Measurements from ENCODE around the gene SUCLA2. TPM values are rescaled to one million over a fixed set of nuclear protein-coding genes. Genes with fewer than 3 reads are reported as not detected.
A peak's percentile ranks its signal among the peaks of the same experiment; 100 is the strongest.

The SUCLA2 gene
- total and polyA plus RNA-seq, 2 experiments from 2014 or later, result 56.0 to 84.2 TPM

DNA sequence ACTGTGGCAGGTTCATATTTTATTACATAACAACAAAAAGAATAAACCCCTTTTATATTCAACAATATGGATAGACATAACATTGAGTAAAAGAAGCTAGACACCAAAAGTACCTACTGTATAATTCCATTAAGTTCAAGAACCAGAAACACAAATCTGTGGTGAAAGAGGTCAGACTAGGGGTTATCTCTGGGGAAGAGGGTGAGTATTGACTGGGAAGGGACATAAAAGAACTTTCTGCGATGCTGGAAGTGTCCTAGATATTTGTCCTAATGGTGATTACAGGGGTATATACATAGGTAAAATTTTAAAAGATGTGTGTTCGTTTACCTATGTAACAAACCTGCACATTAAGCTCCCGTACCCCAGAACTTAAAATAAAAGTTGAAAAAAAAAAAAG, 103.0 kb downstream of the SUCLA2 start (continued):
- TF ChIP-seq, protein P1, sequence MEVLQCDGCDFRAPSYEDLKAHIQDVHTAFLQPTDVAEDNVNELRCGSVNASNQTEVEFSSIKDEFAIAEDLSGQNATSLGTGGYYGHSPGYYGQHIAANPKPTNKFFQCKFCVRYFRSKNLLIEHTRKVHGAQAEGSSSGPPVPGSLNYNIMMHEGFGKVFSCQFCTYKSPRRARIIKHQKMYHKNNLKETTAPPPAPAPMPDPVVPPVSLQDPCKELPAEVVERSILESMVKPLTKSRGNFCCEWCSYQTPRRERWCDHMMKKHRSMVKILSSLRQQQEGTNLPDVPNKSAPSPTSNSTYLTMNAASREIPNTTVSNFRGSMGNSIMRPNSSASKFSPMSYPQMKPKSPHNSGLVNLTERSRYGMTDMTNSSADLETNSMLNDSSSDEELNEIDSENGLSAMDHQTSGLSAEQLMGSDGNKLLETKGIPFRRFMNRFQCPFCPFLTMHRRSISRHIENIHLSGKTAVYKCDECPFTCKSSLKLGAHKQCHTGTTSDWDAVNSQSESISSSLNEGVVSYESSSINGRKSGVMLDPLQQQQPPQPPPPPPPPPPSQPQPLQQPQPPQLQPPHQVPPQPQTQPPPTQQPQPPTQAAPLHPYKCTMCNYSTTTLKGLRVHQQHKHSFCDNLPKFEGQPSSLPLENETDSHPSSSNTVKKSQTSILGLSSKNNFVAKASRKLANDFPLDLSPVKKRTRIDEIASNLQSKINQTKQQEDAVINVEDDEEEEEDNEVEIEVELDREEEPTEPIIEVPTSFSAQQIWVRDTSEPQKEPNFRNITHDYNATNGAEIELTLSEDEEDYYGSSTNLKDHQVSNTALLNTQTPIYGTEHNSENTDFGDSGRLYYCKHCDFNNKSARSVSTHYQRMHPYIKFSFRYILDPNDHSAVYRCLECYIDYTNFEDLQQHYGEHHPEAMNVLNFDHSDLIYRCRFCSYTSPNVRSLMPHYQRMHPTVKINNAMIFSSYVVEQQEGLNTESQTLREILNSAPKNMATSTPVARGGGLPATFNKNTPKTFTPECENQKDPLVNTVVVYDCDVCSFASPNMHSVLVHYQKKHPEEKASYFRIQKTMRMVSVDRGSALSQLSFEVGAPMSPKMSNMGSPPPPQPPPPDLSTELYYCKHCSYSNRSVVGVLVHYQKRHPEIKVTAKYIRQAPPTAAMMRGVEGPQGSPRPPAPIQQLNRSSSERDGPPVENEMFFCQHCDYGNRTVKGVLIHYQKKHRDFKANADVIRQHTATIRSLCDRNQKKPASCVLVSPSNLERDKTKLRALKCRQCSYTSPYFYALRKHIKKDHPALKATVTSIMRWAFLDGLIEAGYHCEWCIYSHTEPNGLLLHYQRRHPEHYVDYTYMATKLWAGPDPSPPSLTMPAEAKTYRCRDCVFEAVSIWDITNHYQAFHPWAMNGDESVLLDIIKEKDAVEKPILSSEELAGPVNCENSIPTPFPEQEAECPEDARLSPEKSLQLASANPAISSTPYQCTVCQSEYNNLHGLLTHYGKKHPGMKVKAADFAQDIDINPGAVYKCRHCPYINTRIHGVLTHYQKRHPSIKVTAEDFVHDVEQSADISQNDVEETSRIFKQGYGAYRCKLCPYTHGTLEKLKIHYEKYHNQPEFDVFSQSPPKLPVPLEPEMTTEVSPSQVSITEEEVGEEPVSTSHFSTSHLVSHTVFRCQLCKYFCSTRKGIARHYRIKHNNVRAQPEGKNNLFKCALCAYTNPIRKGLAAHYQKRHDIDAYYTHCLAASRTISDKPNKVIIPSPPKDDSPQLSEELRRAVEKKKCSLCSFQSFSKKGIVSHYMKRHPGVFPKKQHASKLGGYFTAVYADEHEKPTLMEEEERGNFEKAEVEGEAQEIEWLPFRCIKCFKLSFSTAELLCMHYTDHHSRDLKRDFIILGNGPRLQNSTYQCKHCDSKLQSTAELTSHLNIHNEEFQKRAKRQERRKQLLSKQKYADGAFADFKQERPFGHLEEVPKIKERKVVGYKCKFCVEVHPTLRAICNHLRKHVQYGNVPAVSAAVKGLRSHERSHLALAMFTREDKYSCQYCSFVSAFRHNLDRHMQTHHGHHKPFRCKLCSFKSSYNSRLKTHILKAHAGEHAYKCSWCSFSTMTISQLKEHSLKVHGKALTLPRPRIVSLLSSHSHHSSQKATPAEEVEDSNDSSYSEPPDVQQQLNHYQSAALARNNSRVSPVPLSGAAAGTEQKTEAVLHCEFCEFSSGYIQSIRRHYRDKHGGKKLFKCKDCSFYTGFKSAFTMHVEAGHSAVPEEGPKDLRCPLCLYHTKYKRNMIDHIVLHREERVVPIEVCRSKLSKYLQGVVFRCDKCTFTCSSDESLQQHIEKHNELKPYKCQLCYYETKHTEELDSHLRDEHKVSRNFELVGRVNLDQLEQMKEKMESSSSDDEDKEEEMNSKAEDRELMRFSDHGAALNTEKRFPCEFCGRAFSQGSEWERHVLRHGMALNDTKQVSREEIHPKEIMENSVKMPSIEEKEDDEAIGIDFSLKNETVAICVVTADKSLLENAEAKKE (CRISPR knock-in tag; IDR thresholded peaks at IDR 0.05), result no peak
- TF ChIP-seq EZH2phosphoT487 (IDR thresholded peaks at IDR 0.05; ENCODE audit: unreplicated experiment) (no peak), STAT1 (IDR thresholded peaks at IDR 0.05; ENCODE audit: unreplicated experiment) (no peak)

DNA sequence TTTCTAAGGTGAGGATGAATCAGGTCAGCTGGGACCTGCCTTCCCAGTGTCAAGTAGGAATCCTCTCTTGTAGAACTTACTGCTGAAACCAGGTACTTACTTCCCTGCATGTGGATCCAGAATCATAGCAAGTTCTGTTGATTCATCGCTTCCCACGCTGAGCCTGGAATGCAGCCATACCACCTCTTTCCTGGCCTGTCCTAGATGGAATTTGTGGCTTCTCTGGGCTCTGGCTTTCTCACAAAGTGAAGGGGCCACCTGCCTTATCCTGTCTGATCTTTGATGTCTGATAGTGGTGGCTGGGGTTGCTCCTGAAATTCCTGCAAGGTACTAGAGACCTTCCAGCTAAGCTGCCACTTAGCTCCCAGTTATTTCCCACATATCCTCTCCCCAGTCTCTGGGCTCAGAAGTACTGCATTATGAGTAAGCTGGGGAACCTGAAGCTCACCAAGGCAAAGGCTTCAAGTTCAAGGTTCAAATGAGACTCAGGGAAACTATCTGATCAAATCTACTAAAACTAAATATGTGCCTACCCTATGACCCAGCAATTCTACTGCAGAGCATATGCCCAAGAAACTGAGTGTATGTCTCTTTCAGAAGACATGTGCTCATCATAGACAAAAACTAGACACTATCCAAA, 103.5 kb downstream of the SUCLA2 start:
- H3K4me3 Mint-ChIP-seq, result no peak overlapping the region
- H3K36me3 Mint-ChIP-seq (ENCODE audit: low read depth), result no peaks in the 10 kb centered on the region
- Histone ChIP-seq H3K4me2 (no peak overlapping the region), H3K4me1 (ENCODE audit: insufficient read depth) (no peaks in the 10 kb centered on the region), H3F3A (replicated peaks; ENCODE audit: low read depth) (no peaks in the 10 kb centered on the region), H3K9me2 (ENCODE audit: insufficient read depth) (no peaks in the 10 kb centered on the region), H3K27me3 (ENCODE audit: insufficient read depth) (no peaks in the 10 kb centered on the region), H2AFZ (no peak overlapping the region), H3K27ac (ENCODE audit: low read depth) (no peak overlapping the region), H3K79me2 (replicated peaks; ENCODE audit: insufficient read depth) (no peaks in the 10 kb centered on the region), H3K4me3 (no peak overlapping the region), H4K20me1 (replicated peaks; ENCODE audit: insufficient read depth) (no peaks in the 10 kb centered on the region), H3K36me3 (ENCODE audit: insufficient read depth) (no peaks in the 10 kb centered on the region)
- ATAC-seq (peak; percentile 73), DNase-seq (ENCODE audit: low spot score) (peak; percentile 69)
- peaks cover 5% of the 10 kb centered on the region; the same call in 1 of the 3 replicates for H3K4me1 Mint-ChIP-seq
- H3K27me3 Mint-ChIP-seq (ENCODE audit: insufficient read depth, low read depth, poor library complexity), result peaks cover 2% of the 10 kb centered on the region
- H3K9me3 Mint-ChIP-seq, result peaks cover 9% of the 10 kb centered on the region; the same call in 2 of the 3 replicates
- H3K27ac Mint-ChIP-seq, result peak overlapping the region; percentile 67; the same call in 1 of the 2 replicates
- TF ChIP-seq ZNF331 (CRISPR knock-in tag; IDR thresholded peaks at IDR 0.05; ENCODE audit: low read depth), result no peak
- TF ChIP-seq, protein P1 (CRISPR knock-in tag; IDR thresholded peaks at IDR 0.05), result peak; percentile 82; the same call in 1 of the 2 replicates

Data from GM23338 (cell line).